Testis (tissue), 2 donors: ENCODE results near the gene SKIC2.
"Not testable (repeated sequence)": the region's sequence is repeated elsewhere in the genome, so short reads cannot be mapped to it uniquely, and the experiment has no call there.

Source experiments
- CTCF ChIP-seq, 3 experiments: fragments of 450-650 bp in 2 of 3; fragments of 200-600 bp in 1 of 3; sonication (generic) in 1 of 3; IDR thresholded peaks; one replicate each; pipeline ENCODE4 v1.5.1; 2016 to 2019; ENCODE audit warnings: antibody characterized with exemption in 3 of 3, mild to moderate bottlenecking in 2 of 3, moderate library complexity in 1 of 3
- POLR2A ChIP-seq: fragments of 450-650 bp; IDR thresholded peaks from one replicate; pipeline ENCODE4 v1.6.1; 2017; ENCODE audit warnings: antibody characterized with exemption, mild to moderate bottlenecking, moderate library complexity

- TF ChIP-seq POLR2A; CTCF (IDR thresholded peaks at IDR 0.05): not testable (repeated sequence)
These were observed 49.6 kb downstream of the SKIC2 start for GRCh38 chr6:32008616-32009015.
